Measurements from ENCODE around the gene TNFSF12.

DNA sequence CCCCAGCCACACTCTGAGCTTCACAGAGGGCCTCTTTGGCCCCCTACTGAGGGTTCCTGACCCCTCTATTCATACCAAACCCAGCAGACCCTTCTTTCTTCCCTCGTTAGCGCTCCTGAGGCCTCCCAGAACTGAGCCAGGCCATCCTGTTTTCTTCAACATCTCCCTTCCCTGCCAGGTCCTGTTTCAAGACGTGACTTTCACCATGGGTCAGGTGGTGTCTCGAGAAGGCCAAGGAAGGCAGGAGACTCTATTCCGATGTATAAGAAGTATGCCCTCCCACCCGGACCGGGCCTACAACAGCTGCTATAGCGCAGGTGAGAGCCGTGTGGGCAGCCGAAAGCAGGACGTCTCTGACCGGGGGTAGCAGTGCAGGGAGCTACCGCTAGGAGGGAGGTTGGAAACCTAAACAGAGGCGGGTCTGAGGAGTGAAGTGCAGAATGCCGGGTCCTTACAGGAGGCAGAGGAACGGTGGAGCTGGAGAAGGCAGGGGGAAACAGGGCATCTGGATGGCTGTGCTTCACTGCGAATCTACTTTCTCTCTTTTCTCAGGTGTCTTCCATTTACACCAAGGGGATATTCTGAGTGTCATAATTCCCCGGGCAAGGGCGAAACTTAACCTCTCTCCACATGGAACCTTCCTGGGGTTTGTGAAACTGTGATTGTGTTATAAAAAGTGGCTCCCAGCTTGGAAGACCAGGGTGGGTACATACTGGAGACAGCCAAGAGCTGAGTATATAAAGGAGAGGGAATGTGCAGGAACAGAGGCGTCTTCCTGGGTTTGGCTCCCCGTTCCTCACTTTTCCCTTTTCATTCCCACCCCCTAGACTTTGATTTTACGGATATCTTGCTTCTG is 11.5 kb downstream of the TNFSF12 start:
- TF ChIP-seq, protein P1, sequence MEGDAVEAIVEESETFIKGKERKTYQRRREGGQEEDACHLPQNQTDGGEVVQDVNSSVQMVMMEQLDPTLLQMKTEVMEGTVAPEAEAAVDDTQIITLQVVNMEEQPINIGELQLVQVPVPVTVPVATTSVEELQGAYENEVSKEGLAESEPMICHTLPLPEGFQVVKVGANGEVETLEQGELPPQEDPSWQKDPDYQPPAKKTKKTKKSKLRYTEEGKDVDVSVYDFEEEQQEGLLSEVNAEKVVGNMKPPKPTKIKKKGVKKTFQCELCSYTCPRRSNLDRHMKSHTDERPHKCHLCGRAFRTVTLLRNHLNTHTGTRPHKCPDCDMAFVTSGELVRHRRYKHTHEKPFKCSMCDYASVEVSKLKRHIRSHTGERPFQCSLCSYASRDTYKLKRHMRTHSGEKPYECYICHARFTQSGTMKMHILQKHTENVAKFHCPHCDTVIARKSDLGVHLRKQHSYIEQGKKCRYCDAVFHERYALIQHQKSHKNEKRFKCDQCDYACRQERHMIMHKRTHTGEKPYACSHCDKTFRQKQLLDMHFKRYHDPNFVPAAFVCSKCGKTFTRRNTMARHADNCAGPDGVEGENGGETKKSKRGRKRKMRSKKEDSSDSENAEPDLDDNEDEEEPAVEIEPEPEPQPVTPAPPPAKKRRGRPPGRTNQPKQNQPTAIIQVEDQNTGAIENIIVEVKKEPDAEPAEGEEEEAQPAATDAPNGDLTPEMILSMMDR (IDR thresholded peaks at IDR 0.05; ENCODE audit: low read length): peak; percentile 58
- TF ChIP-seq EZH2 (IDR thresholded peaks at IDR 0.05; ENCODE audit: borderline replicate concordance, low read length): no peak

Measured in OCI-LY1 (cell line).